K562 (cell line): ENCODE results near the gene RNF151. TPM values are rescaled to one million over a fixed set of nuclear protein-coding genes. Genes with fewer than 3 reads are reported as not detected.

Experiments
- BRD9 ChIP-seq: fragments of 450-650 bp; IDR thresholded peaks from 2 replicates; pipeline ENCODE4 v1.6.1; 2018; ENCODE audit warnings: low read depth; ENCODE audit not compliant: partially characterized antibody
- CCAR2 ChIP-seq: fragments of 200-400 bp; formaldehyde crosslinking; IDR thresholded peaks from 2 replicates; pipeline ENCODE4 v1.6.1; 2017; ENCODE audit warnings: mild to moderate bottlenecking, low read depth, low read length
- CEBPG ChIP-seq, 3 experiments: fragments of 200-800 bp in 1 of 3; sonication (Bioruptor generic) in 1 of 3; sonication (generic) in 1 of 3; formaldehyde crosslinking in 1 of 3; IDR thresholded peaks in 2 of 3; conservative IDR thresholded peaks in 1 of 3; 2 replicates each; pipeline versions ENCODE4 v1.6.1 to v1.8.0; 2016 to 2022; ENCODE audit warnings: missing compliant biosample characterization in 2 of 3, missing genetic modification characterization in 2 of 3, mild to moderate bottlenecking in 1 of 3, missing genetic modification reagents in 1 of 3
- FIP1L1 ChIP-seq: fragments of 200-400 bp; formaldehyde crosslinking; IDR thresholded peaks from 2 replicates; pipeline ENCODE4 v1.6.1; 2018; ENCODE audit warnings: mild to moderate bottlenecking, low read depth, low read length; ENCODE audit not compliant: poor library complexity, severe bottlenecking
- FOXM1 ChIP-seq, 2 experiments: fragments of 450-650 bp in 1 of 2; sonication (generic) in 1 of 2; formaldehyde crosslinking in 1 of 2; IDR thresholded peaks; 2 replicates each; pipeline versions ENCODE4 v1.6.1 to v1.9.0; 2017 to 2022; ENCODE audit warnings: low read depth in 2 of 2, mild to moderate bottlenecking in 2 of 2, missing genetic modification reagents in 1 of 2, moderate library complexity in 1 of 2
- HIVEP1 ChIP-seq: fragments of 250-450 bp; sonication (Bioruptor Pico); IDR thresholded peaks from 2 replicates; pipeline ENCODE4 v1.4.0; 2020; ENCODE audit warnings: mild to moderate bottlenecking
- HMG20B ChIP-seq: fragments of 250-450 bp; sonication (Bioruptor Pico); IDR thresholded peaks from 2 replicates; pipeline ENCODE4 v1.5.0; 2021; ENCODE audit warnings: mild to moderate bottlenecking
- HMGN3 ChIP-seq: IDR thresholded peaks from 2 replicates; pipeline ENCODE4 v1.6.1; 2011; ENCODE audit warnings: borderline replicate concordance, low read depth, mild to moderate bottlenecking, mixed read lengths, low read length; ENCODE audit not compliant: insufficient read length; ENCODE audit errors: extremely low read depth
- HOMEZ ChIP-seq: fragments of 250-450 bp; sonication (Bioruptor Pico); IDR thresholded peaks from 2 replicates; pipeline ENCODE4 v1.4.0; 2020; ENCODE audit warnings: mild to moderate bottlenecking, moderate library complexity
- IRF9 ChIP-seq: fragments of 450-650 bp; IDR thresholded peaks from 2 replicates; pipeline ENCODE4 v1.6.1; 2016; ENCODE audit warnings: missing biosample characterization, missing genetic modification characterization
- JUNB ChIP-seq: fragments of 450-650 bp; formaldehyde crosslinking; conservative IDR thresholded peaks from 2 replicates; pipeline ENCODE4 v1.4.0; 2020; ENCODE audit warnings: mild to moderate bottlenecking
- KLF13 ChIP-seq: fragments of 450-650 bp; IDR thresholded peaks from 2 replicates; pipeline ENCODE4 v1.6.1; 2016; ENCODE audit warnings: missing genetic modification characterization, low read depth, mild to moderate bottlenecking, missing compliant biosample characterization, moderate library complexity, borderline replicate concordance
- NR1H2 ChIP-seq: sonication (generic); formaldehyde crosslinking; IDR thresholded peaks from 2 replicates; pipeline ENCODE4 v1.4.0; 2020; ENCODE audit warnings: mild to moderate bottlenecking, missing genetic modification reagents
- NR2F6 ChIP-seq: fragments of 450-650 bp; formaldehyde crosslinking; IDR thresholded peaks from 2 replicates; pipeline ENCODE4 v1.4.0; 2020; ENCODE audit warnings: mild to moderate bottlenecking
- SP1 ChIP-seq: sonication (generic); formaldehyde crosslinking; IDR thresholded peaks from 2 replicates; pipeline ENCODE4 v1.8.1; 2022; ENCODE audit warnings: mild to moderate bottlenecking, missing genetic modification reagents
- TCF3 ChIP-seq: sonication (generic); formaldehyde crosslinking; IDR thresholded peaks from 2 replicates; pipeline ENCODE4 v1.4.0; 2020; ENCODE audit warnings: mild to moderate bottlenecking, missing genetic modification reagents
- TCF7L2 ChIP-seq: fragments of 150-350 bp; IDR thresholded peaks from 2 replicates; pipeline ENCODE4 v1.6.1; 2016; ENCODE audit warnings: low read depth, mild to moderate bottlenecking, low read length, moderate library complexity
- TEAD1 ChIP-seq, 2 experiments: fragments of 450-650 bp in 1 of 2; sonication (generic) in 1 of 2; formaldehyde crosslinking; IDR thresholded peaks; 2 replicates each; pipeline versions ENCODE4 v1.4.0 to v1.8.0; 2020 to 2022; ENCODE audit warnings: mild to moderate bottlenecking in 2 of 2, missing genetic modification reagents in 1 of 2
- TEAD2 ChIP-seq: fragments of 450-650 bp; IDR thresholded peaks from 2 replicates; pipeline ENCODE4 v1.6.1; 2016; ENCODE audit warnings: missing genetic modification characterization, control low read depth, missing compliant biosample characterization
- THRB ChIP-seq: fragments of 450-650 bp; formaldehyde crosslinking; conservative IDR thresholded peaks from 2 replicates; pipeline ENCODE4 v1.4.0; 2022; ENCODE audit warnings: mild to moderate bottlenecking, missing genetic modification characterization
- TRIM24 ChIP-seq, 2 experiments: fragments of 450-650 bp; IDR thresholded peaks; 2 replicates each; pipeline ENCODE4 v1.6.1; 2016
- ZBTB7A ChIP-seq: IDR thresholded peaks from 2 replicates; pipeline ENCODE4 v1.6.1; 2011; ENCODE audit warnings: low read depth, mild to moderate bottlenecking, low read length, moderate library complexity, borderline replicate concordance; ENCODE audit not compliant: control insufficient read depth
- ZNF121 ChIP-seq: sonication (generic); formaldehyde crosslinking; conservative IDR thresholded peaks from 2 replicates; pipeline ENCODE4 v1.8.0; 2022; ENCODE audit warnings: missing genetic modification reagents
- ZSCAN32 ChIP-seq: fragments of 450-650 bp; formaldehyde crosslinking; IDR thresholded peaks from 2 replicates; pipeline ENCODE4 v1.4.0; 2020; ENCODE audit warnings: mild to moderate bottlenecking, moderate library complexity
- polyA plus RNA-seq, 8 experiments: library from polyadenylated mRNA; depleted of rRNA in 4 of 8; stranded (reverse) in 5 of 8; unstranded in 3 of 8; fragments of >200 nt; fragmentation: Nextera tagmentation in 2 of 8; fragmentation: Illumina TruSeq in 1 of 8; extraction: Ambion mirVana in 2 of 8; extraction: Trizol in 1 of 8; gene quantifications; 2 replicates each; pipeline versions ENCODE4 v1.2.1 to v1.2.3, GENCODE V29; 2011 to 2014; ENCODE audit warnings: inconsistent platforms in 1 of 8, missing spikeins in 1 of 8
- total RNA-seq, 7 experiments: library from RNA; depleted of rRNA in 6 of 7; stranded (reverse); fragments of >200 nt in 6 of 7; fragmentation: Illumina TruSeq in 2 of 7; extraction: Trizol in 2 of 7; gene quantifications; 2 replicates each; pipeline versions ENCODE4 v1.2.1 to v1.2.3, GENCODE V29; 2011 to 2021; ENCODE audit warnings: low replicate concordance in 1 of 7

The RNF151 gene
- total and polyA plus RNA-seq, 9 of the 15 experiments (the other 6 are each of a cell fraction or from before 2014, with no cell fraction given) = not detected

- TF ChIP-seq HOMEZ (no peak), FOXM1 (IDR thresholded peaks at IDR 0.05; ENCODE audit: low read depth) (no peak), FOXM1 (CRISPR knock-in tag; IDR thresholded peaks at IDR 0.05; ENCODE audit: low read depth) (peak; percentile 88; the same call in 1 of the 2 replicates), HMG20B (CRISPR knock-in tag) (no peak), TEAD1 (CRISPR knock-in tag; IDR thresholded peaks at IDR 0.05) (peak in 1 of 2 experiments; percentile 89; a peak in 2 of 4 replicates), NR2F6 (CRISPR knock-in tag) (no peak), HIVEP1 (no peak), HMGN3 (peak; percentile 75), CEBPG (CRISPR knock-in tag; IDR thresholded peaks at IDR 0.05) (peak; percentile 54; the same call in 1 of the 2 replicates), CEBPG (tag; conservative IDR thresholded peaks at IDR 0.05 in 1 of 2, IDR thresholded peaks at IDR 0.05 in 1 of 2) (no peak), TCF3 (CRISPR knock-in tag) (peak; percentile 31), TEAD2 (no peak), FIP1L1 (peak; percentile 89), NR1H2 (0 out of 2 replicates have a peak, but pooled peaks have one; percentile 81), ZNF121 (CRISPR knock-in tag) (no peak), BRD9 (no peak), CCAR2 (no peak), TCF7L2 (no peak), ZSCAN32 (CRISPR knock-in tag) (no peak), ZBTB7A (peak; percentile 92), THRB (CRISPR knock-in tag) (no peak), KLF13 (peak; percentile 73), IRF9 (tag) (no peak), JUNB (CRISPR knock-in tag) (no peak), TRIM24 (IDR thresholded peaks at IDR 0.05) (no peak), SP1 (CRISPR knock-in tag) (no peak)
Measured at GRCh38 chr16:1929578-1930337, 36.9 kb upstream of the RNF151 start (continued).
